HepG2 (cell line): ENCODE measurements around the gene WWP2. TPM values are rescaled to one million over a fixed set of nuclear protein-coding genes. Genes with fewer than 3 reads are reported as not detected.
A peak's percentile ranks its signal among the peaks of the same experiment; 100 is the strongest.
"Not testable (repeated sequence)": the region's sequence is repeated elsewhere in the genome, so short reads cannot be mapped to it uniquely, and the experiment has no call there.

Source experiments
- ATAC-seq: fragments of 200-7000 bp; cut with Tn5 transposase; 3 replicates; pipeline ENCODE4 v1.9.1; 2020; ENCODE audit warnings: mild to moderate bottlenecking, moderate library complexity
- BruUV-seq: library from RNA; stranded (reverse); fragments of 400-500 nt; replicated peaks from 2 replicates; lab custom pipeline; 2021; lab: Mats Ljungman, UMichigan
- CTCF ChIA-PET: fragments of 300-600 bp; formaldehyde crosslinking; extraction: SDS; loops from one replicate; lab custom pipeline; 2021; ENCODE audit warnings: low total read pairs, inconsistent platforms, low intra/inter-chr PET ratio; lab: Yijun Ruan, JAX
- POLR2A ChIA-PET: fragments of 350-600 bp; sonication (Branson Sonifier 250); formaldehyde crosslinking; loops from one replicate; lab custom pipeline; 2020; ENCODE audit warnings: antibody characterized with exemption, inconsistent platforms; lab: Yijun Ruan, JAX
- DNase-seq: peaks from one replicate; pipeline ENCODE4 v3.0.0-alpha.2; 2015; ENCODE audit warnings: low spot score
- FAIRE-seq: peaks from 3 replicates; lab custom pipeline; 2011; peaks lifted over from hg19 to GRCh38; lab: Jason Lieb, UNC
- H2AFZ ChIP-seq: one replicate; pipeline ENCODE4 v1.6.1; 2011; ENCODE audit warnings: low read length, inconsistent platforms
- H3K27ac ChIP-seq: fragments of 300-600 bp; 3 replicates; pipeline ENCODE4 v1.8.0; 2011; ENCODE audit warnings: mixed run types, mild to moderate bottlenecking, mixed read lengths, low read length, inconsistent platforms; ENCODE audit not compliant: insufficient read depth; ENCODE audit errors: extremely low read length
- H3K27me3 ChIP-seq, 2 experiments: fragments of 200-600 bp in 1 of 2; 2 replicates in 1 of 2; 3 replicates in 1 of 2; pipeline versions ENCODE4 v1.6.0 to v1.8.0; 2011; ENCODE audit warnings: low read length in 2 of 2, mild to moderate bottlenecking in 2 of 2, moderate library complexity in 2 of 2, inconsistent platforms in 1 of 2; ENCODE audit not compliant: insufficient read depth in 2 of 2, control insufficient read depth in 1 of 2
- H3K36me3 ChIP-seq, 2 experiments: fragments of 200-600 bp in 1 of 2; replicated peaks in 1 of 2; 2 replicates in 1 of 2; 3 replicates in 1 of 2; pipeline versions ENCODE4 v1.5.1 to v1.8.0; 2011; ENCODE audit warnings: low read length in 2 of 2, inconsistent platforms in 1 of 2; ENCODE audit not compliant: insufficient read depth in 2 of 2, control insufficient read depth in 1 of 2
- H3K4me1 ChIP-seq: 2 replicates; pipeline ENCODE4 v1.5.1; 2012; ENCODE audit warnings: low read length, inconsistent platforms; ENCODE audit not compliant: insufficient read depth
- H3K4me2 ChIP-seq: 2 replicates; pipeline ENCODE4 v1.6.0; 2011; ENCODE audit warnings: low read depth, low read length, inconsistent platforms
- H3K4me3 ChIP-seq, 3 experiments: fragments of 200-600 bp in 1 of 3; sonication (generic), shearing (Covaris generic) in 1 of 3; replicated peaks in 1 of 3; 2 replicates each; pipeline ENCODE4 v1.5.1; 2011 to 2016; ENCODE audit warnings: low read length in 3 of 3, inconsistent platforms in 2 of 3, low read depth in 2 of 3, mild to moderate bottlenecking in 2 of 3, control low read depth in 1 of 3, mixed read lengths in 1 of 3; ENCODE audit not compliant: insufficient read depth in 1 of 3
- H3K79me2 ChIP-seq: one replicate; pipeline ENCODE4 v1.6.1; 2011; ENCODE audit warnings: low read length, inconsistent platforms; ENCODE audit not compliant: insufficient read depth
- H3K9ac ChIP-seq: 2 replicates; pipeline ENCODE4 v1.6.0; 2011; ENCODE audit warnings: mild to moderate bottlenecking, low read depth, low read length, inconsistent platforms; ENCODE audit not compliant: insufficient read depth
- H3K9me3 ChIP-seq: 2 replicates; pipeline ENCODE4 v1.5.1; 2012; ENCODE audit warnings: mild to moderate bottlenecking, low read length
- H4K20me1 ChIP-seq: 2 replicates; pipeline ENCODE4 v1.6.0; 2011; ENCODE audit warnings: inconsistent platforms, mild to moderate bottlenecking, low read length, moderate library complexity; ENCODE audit not compliant: insufficient read depth
- CHD2 ChIP-seq: IDR thresholded peaks from 2 replicates; pipeline ENCODE4 v1.6.1; 2011; ENCODE audit warnings: low read depth, low read length, improper control_type of control experiment
- KAT8 ChIP-seq: IDR thresholded peaks from 2 replicates; pipeline ENCODE4 v1.6.1; 2016; ENCODE audit warnings: missing genetic modification reagents, missing compliant biosample characterization
- MLLT10 ChIP-seq: sonication (generic); formaldehyde crosslinking; IDR thresholded peaks from 2 replicates; pipeline ENCODE4 v1.4.0; 2020; ENCODE audit warnings: missing genetic modification reagents
- POLR2AphosphoS5 ChIP-seq: IDR thresholded peaks from 2 replicates; pipeline ENCODE4 v1.6.1; 2012; ENCODE audit warnings: low read depth, low read length
- ZNF24 ChIP-seq: fragments of 450-650 bp; IDR thresholded peaks from 2 replicates; pipeline ENCODE4 v1.6.1; 2017; ENCODE audit warnings: antibody characterized with exemption, mild to moderate bottlenecking
- ZNF563 ChIP-seq: sonication (generic); formaldehyde crosslinking; IDR thresholded peaks from 2 replicates; pipeline ENCODE4 v1.8.0; 2022; ENCODE audit warnings: mild to moderate bottlenecking, moderate library complexity, missing genetic modification reagents
- WGBS: methylation state at CpG from one replicate; pipeline ENCODE4 v1.1.6; 2017; ENCODE audit warnings: low lambda C conversion rate; 5-methylcytosine and 5-hydroxymethylcytosine counted together
- in situ Hi-C: cut with HindIII; loops from 2 replicates; pipeline ENCODE4 v1.10.0; 2017; ENCODE audit warnings: low pct_unique_long_range_greater_than_20kb; ENCODE audit not compliant: extremely low pct_ligation_motif_present
- intact Hi-C: fragments of 100-400 bp; cut with micrococcal nuclease; formaldehyde crosslinking; loops from one replicate; pipeline ENCODE4 v1.10.0; 2022; ENCODE audit not compliant: unreplicated experiment
- polyA plus RNA-seq, 8 experiments: library from polyadenylated mRNA; depleted of rRNA in 3 of 8; stranded (reverse) in 7 of 8; unstranded in 1 of 8; fragments of >200 nt; fragmentation: Illumina TruSeq in 4 of 8; extraction: Trizol in 4 of 8; gene quantifications; 2 replicates each; pipeline versions ENCODE4 v1.2.1 to v1.2.3, GENCODE V29; 2011 to 2016; ENCODE audit warnings: low read depth in 4 of 8, missing spikeins in 1 of 8, mixed read lengths in 1 of 8; ENCODE audit not compliant: insufficient read depth in 1 of 8
- total RNA-seq, 5 experiments: library from RNA; depleted of rRNA; stranded (reverse); fragments of >200 nt; fragmentation: Illumina TruSeq; extraction: Trizol; gene quantifications; 2 replicates each; pipeline ENCODE4 v1.2.3, GENCODE V29; 2016; ENCODE audit warnings: low read depth in 1 of 5
- TF ChIP-seq, protein P1 (sequence below): sonication (generic); formaldehyde crosslinking; IDR thresholded peaks from 2 replicates; pipeline ENCODE4 v1.8.0; 2023; ENCODE audit warnings: mild to moderate bottlenecking, missing genetic modification reagents

The WWP2 gene
- total and polyA plus RNA-seq, 2 of the 13 experiments (the other 11 are each of a cell fraction or from before 2014, with no cell fraction given) = 11.4 to 28.2 TPM

DNA sequence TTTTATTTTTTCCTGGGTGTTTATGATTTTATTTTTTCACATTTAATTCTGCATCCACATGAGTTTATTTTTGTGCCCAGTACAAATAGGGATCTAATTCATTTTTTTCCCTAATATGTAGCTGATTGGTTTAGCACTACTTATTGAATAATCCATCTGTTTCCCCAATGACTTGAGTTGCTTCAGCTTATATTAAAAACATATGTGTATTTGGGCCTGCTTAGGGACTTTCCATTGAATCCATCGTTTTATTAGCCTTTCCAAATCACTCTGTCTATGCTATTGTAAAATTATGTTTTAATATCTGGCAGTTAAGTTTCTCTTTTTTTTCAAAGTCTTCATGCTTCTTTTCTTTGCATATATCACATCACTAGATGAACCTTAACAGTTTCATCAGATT is 42.2 kb downstream of the WWP2 start:
- Histone ChIP-seq H3K27me3 (no peaks in the 10 kb centered on the region), H3K79me2 (no peaks in the 10 kb centered on the region), H3K27ac (no peak overlapping the region)
- 86% methylated on average over 1 of the region's 1 CpG for WGBS
- ATAC-seq = no peak
- FAIRE-seq = no peak
- in situ Hi-C loops = no loop called here
- DNase-seq = no peak
- CTCF ChIA-PET = no interaction called here
- TF ChIP-seq MLLT10 (CRISPR knock-in tag) = no peak
- TF ChIP-seq POLR2AphosphoS5 = no peak
- TF ChIP-seq, protein P1, sequence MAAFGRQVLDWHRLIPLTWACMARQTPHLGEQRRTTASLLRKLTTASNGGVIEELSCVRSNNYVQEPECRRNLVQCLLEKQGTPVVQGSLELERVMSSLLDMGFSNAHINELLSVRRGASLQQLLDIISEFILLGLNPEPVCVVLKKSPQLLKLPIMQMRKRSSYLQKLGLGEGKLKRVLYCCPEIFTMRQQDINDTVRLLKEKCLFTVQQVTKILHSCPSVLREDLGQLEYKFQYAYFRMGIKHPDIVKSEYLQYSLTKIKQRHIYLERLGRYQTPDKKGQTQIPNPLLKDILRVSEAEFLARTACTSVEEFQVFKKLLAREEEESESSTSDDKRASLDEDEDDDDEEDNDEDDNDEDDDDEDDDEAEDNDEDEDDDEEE = no peak
- no peak for TF ChIP-seq ZNF563
- TF ChIP-seq CHD2 = no peak
- TF ChIP-seq KAT8 (CRISPR knock-in tag) = no peak
- TF ChIP-seq, all 625 proteins: peak for 0
- POLR2A ChIA-PET = no interaction called here
- H2AFZ ChIP-seq = no peak overlapping the region
- H3K9ac ChIP-seq = no peak overlapping the region
- no peak overlapping the region for H3K4me3 ChIP-seq
- peaks cover 13 to 45% of the 10 kb centered on the region in 2 experiments for H3K36me3 ChIP-seq
- intact Hi-C loops = no loop called here
- H4K20me1 ChIP-seq = no peaks in the 10 kb centered on the region
- BruUV-seq = no TSS peak
- no peaks in the 10 kb centered on the region for H3K9me3 ChIP-seq
- peaks cover 2% of the 10 kb centered on the region; the same call in 1 of the 2 replicates for H3K4me1 ChIP-seq
- no peak overlapping the region for H3K4me2 ChIP-seq

DNA sequence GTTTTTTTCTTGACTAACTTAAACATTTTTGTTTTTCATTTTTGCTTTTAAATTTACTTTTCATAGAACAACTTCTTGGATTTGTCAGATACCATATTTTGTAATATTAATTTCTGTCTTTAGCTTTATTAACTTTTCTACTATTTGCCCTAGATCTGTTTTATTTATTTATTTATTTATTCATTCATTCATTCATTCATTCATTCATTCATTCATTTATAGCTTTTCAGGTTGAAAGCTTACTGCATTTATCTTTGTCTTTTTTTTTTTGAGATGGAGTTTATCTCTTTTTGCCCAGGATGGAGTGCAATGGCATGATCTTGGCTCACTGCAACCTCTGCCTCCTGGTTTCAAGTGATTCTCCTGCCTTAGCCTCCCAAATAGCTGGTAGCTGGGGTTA is 44.6 kb downstream of the WWP2 start:
- H3K27me3 ChIP-seq, BruUV-seq, DNase-seq, H3K9ac ChIP-seq, H4K20me1 ChIP-seq, CTCF ChIA-PET, H3K9me3 ChIP-seq, in situ Hi-C loops, ATAC-seq, FAIRE-seq, intact Hi-C loops, H3K79me2 ChIP-seq, H2AFZ ChIP-seq, H3K4me2 ChIP-seq, POLR2A ChIA-PET, H3K4me3 ChIP-seq, H3K27ac ChIP-seq: not testable (repeated sequence)
- H3K4me1 ChIP-seq = peaks cover 16% of the 10 kb centered on the region
- TF ChIP-seq ZNF24 = peak; percentile 84; the same call in 1 of the 2 replicates
- peaks cover 3 to 36% of the 10 kb centered on the region in 2 experiments; a peak in 4 of 5 replicates for H3K36me3 ChIP-seq
